H1 (cell line): Measurements from ENCODE around the gene OR56A1. TPM values are rescaled to one million over a fixed set of nuclear protein-coding genes. Genes with fewer than 3 reads are reported as not detected.

Experiments used
- CTCF ChIA-PET: fragments of 300-600 bp; sonication (Branson Sonifier 250); formaldehyde crosslinking; loops from one replicate; lab custom pipeline; 2021; ENCODE audit not compliant: partially characterized antibody; lab: Charles Lee
- POLR2A ChIA-PET: fragments of 300-600 bp; sonication (Branson Sonifier 250); formaldehyde crosslinking; loops from one replicate; lab custom pipeline; 2021; ENCODE audit warnings: inconsistent platforms; ENCODE audit not compliant: partially characterized antibody; lab: Charles Lee
- DNase-seq, 2 experiments: peaks; one replicate each; pipeline versions ENCODE4 v3.0.0 to v3.0.0-alpha.2; 2010 to 2022; ENCODE audit warnings: low spot score in 2 of 2, low read depth in 1 of 2, mixed read lengths in 1 of 2
- FAIRE-seq: peaks from 2 replicates; lab custom pipeline; 2011; peaks lifted over from hg19 to GRCh38; lab: Jason Lieb, UNC
- H2AFZ ChIP-seq: 2 replicates; pipeline ENCODE4 v1.8.1; 2012; ENCODE audit warnings: low read length, inconsistent platforms
- H2AK5ac ChIP-seq: 2 replicates; pipeline ENCODE4 v1.6.1; 2013; ENCODE audit warnings: low read depth, low read length
- H2BK120ac ChIP-seq: replicated peaks from 2 replicates; pipeline ENCODE3; 2013; ENCODE audit warnings: low read depth, low read length, inconsistent platforms
- H2BK12ac ChIP-seq: 2 replicates; pipeline ENCODE4 v1.6.1; 2013; ENCODE audit warnings: low read depth, low read length
- H2BK15ac ChIP-seq: 2 replicates; pipeline ENCODE4 v1.6.1; 2013; ENCODE audit warnings: low read length
- H2BK20ac ChIP-seq: 2 replicates; pipeline ENCODE4 v1.6.1; 2013; ENCODE audit warnings: low read length
- H2BK5ac ChIP-seq: 2 replicates; pipeline ENCODE4 v1.6.1; 2013; ENCODE audit warnings: low read depth, low read length
- H3K14ac ChIP-seq: 2 replicates; pipeline ENCODE4 v1.6.1; 2013; ENCODE audit warnings: inconsistent platforms; ENCODE audit not compliant: insufficient read length
- H3K18ac ChIP-seq: 2 replicates; pipeline ENCODE4 v1.6.1; 2013; ENCODE audit warnings: low read length; ENCODE audit errors: extremely low read depth
- H3K23ac ChIP-seq: 2 replicates; pipeline ENCODE4 v1.6.1; 2013; ENCODE audit warnings: inconsistent platforms; ENCODE audit not compliant: insufficient read length
- H3K23me2 ChIP-seq: 2 replicates; pipeline ENCODE4 v1.6.1; 2013; ENCODE audit warnings: low read depth, low read length
- H3K27ac ChIP-seq: 2 replicates; pipeline ENCODE4 v1.6.1; 2011; ENCODE audit warnings: low read depth, low read length, inconsistent platforms
- H3K27me3 ChIP-seq, 4 experiments: replicated peaks in 1 of 4; 1 replicate in 1 of 4; 2 replicates in 3 of 4; pipeline versions ENCODE4 v1.6.1 to v1.8.1; 2011 to 2013; ENCODE audit warnings: low read length in 3 of 4, mild to moderate bottlenecking in 3 of 4, inconsistent platforms in 2 of 4, mixed read lengths in 2 of 4, moderate library complexity in 1 of 4; ENCODE audit not compliant: control insufficient read depth in 3 of 4, insufficient read depth in 3 of 4; ENCODE audit errors: extremely low read depth in 1 of 4
- H3K36me3 ChIP-seq, 4 experiments: 2 replicates each; pipeline versions ENCODE4 v1.6.1 to v1.8.1; 2011 to 2013; ENCODE audit warnings: mild to moderate bottlenecking in 4 of 4, low read length in 3 of 4, moderate library complexity in 2 of 4, control low read depth in 1 of 4, inconsistent platforms in 1 of 4; ENCODE audit not compliant: insufficient read depth in 4 of 4, control insufficient read depth in 2 of 4
- H3K4ac ChIP-seq: replicated peaks from 2 replicates; pipeline ENCODE3; 2013; ENCODE audit warnings: low read length, low read depth, mixed read lengths, inconsistent platforms; ENCODE audit not compliant: insufficient read length
- H3K4me1 ChIP-seq, 4 experiments: replicated peaks in 1 of 4; 1 replicate in 1 of 4; 2 replicates in 3 of 4; pipeline versions ENCODE4 v1.6.1 to v1.8.1; 2011 to 2013; ENCODE audit warnings: low read length in 3 of 4, inconsistent platforms in 2 of 4, mixed read lengths in 1 of 4; ENCODE audit not compliant: insufficient read depth in 4 of 4, control insufficient read depth in 3 of 4
- H3K4me2 ChIP-seq, 2 experiments: 2 replicates each; pipeline versions ENCODE4 v1.6.1 to v1.8.1; 2011 to 2013; ENCODE audit warnings: low read depth in 2 of 2, low read length in 2 of 2, control low read depth in 1 of 2, inconsistent platforms in 1 of 2, mild to moderate bottlenecking in 1 of 2; ENCODE audit not compliant: insufficient read depth in 1 of 2
- H3K4me3 ChIP-seq, 4 experiments: fragments of 200-600, 300-600 bp in 1 of 4; sonication (generic), shearing (Covaris generic), sonication (Bioruptor Twin) in 1 of 4; 2 replicates each; pipeline versions ENCODE4 v1.5.1 to v1.8.1; 2011 to 2016; ENCODE audit warnings: low read length in 4 of 4, low read depth in 3 of 4, control low read depth in 2 of 4, inconsistent platforms in 2 of 4, mild to moderate bottlenecking in 2 of 4, mixed read lengths in 1 of 4, moderate library complexity in 1 of 4; ENCODE audit not compliant: insufficient read depth in 2 of 4; ENCODE audit errors: extremely low read depth in 1 of 4
- H3K56ac ChIP-seq: replicated peaks from 2 replicates; pipeline ENCODE3; 2013; ENCODE audit warnings: low read depth, mild to moderate bottlenecking, mixed read lengths, low read length, inconsistent platforms; ENCODE audit not compliant: insufficient read length
- H3K79me1 ChIP-seq: 2 replicates; pipeline ENCODE4 v1.6.1; 2013; ENCODE audit warnings: low read depth, low read length, control low read depth
- H3K79me2 ChIP-seq, 2 experiments: 2 replicates each; pipeline versions ENCODE4 v1.6.1 to v1.8.1; 2012 to 2013; ENCODE audit warnings: low read length in 2 of 2, mild to moderate bottlenecking in 2 of 2, inconsistent platforms in 1 of 2; ENCODE audit not compliant: insufficient read depth in 2 of 2, control insufficient read depth in 1 of 2
- H3K9ac ChIP-seq, 4 experiments: replicated peaks in 1 of 4; 1 replicate in 1 of 4; 2 replicates in 3 of 4; pipeline versions ENCODE4 v1.6.1 to v1.8.1; 2011 to 2013; ENCODE audit warnings: low read depth in 3 of 4, low read length in 3 of 4, control low read depth in 2 of 4, mild to moderate bottlenecking in 2 of 4, moderate library complexity in 2 of 4, inconsistent platforms in 1 of 4; ENCODE audit errors: extremely low read depth in 1 of 4
- H3K9me3 ChIP-seq, 2 experiments: 2 replicates each; pipeline versions ENCODE4 v1.6.1 to v1.8.1; 2012 to 2013; ENCODE audit warnings: mild to moderate bottlenecking in 2 of 2, moderate library complexity in 2 of 2, control low read depth in 1 of 2, inconsistent platforms in 1 of 2, low read depth in 1 of 2, low read length in 1 of 2, mixed read lengths in 1 of 2; ENCODE audit not compliant: insufficient read depth in 2 of 2
- H4K20me1 ChIP-seq, 2 experiments: replicated peaks in 1 of 2; 2 replicates each; pipeline versions ENCODE3 to v1.8.1; 2011 to 2013; ENCODE audit warnings: inconsistent platforms in 2 of 2, low read length in 2 of 2, mild to moderate bottlenecking in 1 of 2; ENCODE audit not compliant: insufficient read depth in 2 of 2, control insufficient read depth in 1 of 2
- H4K5ac ChIP-seq: 2 replicates; pipeline ENCODE4 v1.6.1; 2013; ENCODE audit warnings: low read length, low read depth, mixed read lengths, inconsistent platforms; ENCODE audit not compliant: insufficient read length
- H4K8ac ChIP-seq: 2 replicates; pipeline ENCODE4 v1.8.0; 2013; ENCODE audit warnings: mild to moderate bottlenecking, moderate library complexity, low read length, inconsistent platforms; ENCODE audit not compliant: insufficient read depth; ENCODE audit errors: extremely low read depth
- H4K91ac ChIP-seq: replicated peaks from 2 replicates; pipeline ENCODE3; 2013; ENCODE audit warnings: low read length, mixed read lengths, inconsistent platforms; ENCODE audit not compliant: insufficient read length
- BACH1 ChIP-seq: IDR thresholded peaks from 2 replicates; pipeline ENCODE4 v1.6.1; 2012; ENCODE audit warnings: low read length, improper control_type of control experiment
- CBX5 ChIP-seq: fragments of 300-800, 300-1000 bp; sonication (generic); IDR thresholded peaks from 2 replicates; pipeline ENCODE4 v1.7.1; 2016; ENCODE audit warnings: antibody characterized with exemption, low read length, low read depth
- GTF2F1 ChIP-seq: IDR thresholded peaks from 2 replicates; pipeline ENCODE4 v1.6.1; 2012; ENCODE audit warnings: low read depth, low read length, improper control_type of control experiment, borderline replicate concordance
- KDM4A ChIP-seq: IDR thresholded peaks from one replicate; pipeline ENCODE4 v1.7.1; 2012; ENCODE audit warnings: low read depth, mild to moderate bottlenecking, moderate library complexity, low read length, inconsistent platforms; ENCODE audit not compliant: severe bottlenecking
- RBBP5 ChIP-seq: IDR thresholded peaks from 2 replicates; pipeline ENCODE4 v1.7.1; 2012; ENCODE audit warnings: low read depth, mild to moderate bottlenecking, inconsistent platforms, low read length, moderate library complexity, borderline replicate concordance
- RXRA ChIP-seq: IDR thresholded peaks from 2 replicates; pipeline ENCODE4 v1.6.1; 2011; ENCODE audit warnings: low read depth, mild to moderate bottlenecking, low read length, moderate library complexity; ENCODE audit not compliant: insufficient read depth
- SP2 ChIP-seq: IDR thresholded peaks from 2 replicates; pipeline ENCODE4 v1.6.1; 2012; ENCODE audit warnings: mild to moderate bottlenecking, low read length, inconsistent platforms
- SP4 ChIP-seq: IDR thresholded peaks from 2 replicates; pipeline ENCODE4 v1.6.1; 2012; ENCODE audit warnings: low read length, inconsistent platforms
- TCF12 ChIP-seq: IDR thresholded peaks from 2 replicates; pipeline ENCODE4 v1.6.1; 2011; ENCODE audit warnings: low read depth, mild to moderate bottlenecking, low read length
- TEAD4 ChIP-seq: IDR thresholded peaks from 2 replicates; pipeline ENCODE4 v1.6.1; 2012; ENCODE audit warnings: low read depth, low read length, inconsistent platforms, mixed read lengths
- YY1 ChIP-seq: IDR thresholded peaks from 2 replicates; pipeline ENCODE4 v1.6.1; 2011; ENCODE audit warnings: low read depth, mild to moderate bottlenecking, low read length
- WGBS, 2 experiments: shearing (Covaris generic) in 1 of 2; methylation state at CpG; one replicate each; pipeline versions ENCODE4 v1.1.6 to v1.1.7; 2013 to 2015; ENCODE audit warnings: low lambda C conversion rate in 2 of 2, mixed read lengths in 2 of 2, inconsistent platforms in 1 of 2, low coverage in 1 of 2, missing lambda C conversion rate in 1 of 2; ENCODE audit not compliant: insufficient replicate concordance in 2 of 2, insufficient coverage in 1 of 2, insufficient read length in 1 of 2; ENCODE audit errors: extremely low coverage in 1 of 2, missing lambda C conversion rate in 1 of 2; 5-methylcytosine and 5-hydroxymethylcytosine counted together
- polyA plus RNA-seq, 7 experiments: library from polyadenylated mRNA; depleted of rRNA in 3 of 7; stranded (reverse) in 5 of 7; unstranded in 2 of 7; fragments of >200 nt in 5 of 7; fragments of 200-250 nt in 2 of 7; gene quantifications; 1 replicate in 5 of 7; 2 replicates in 1 of 7; 4 replicates in 1 of 7; pipeline versions ENCODE4 v1.2.1 to v1.2.3, GENCODE V29; 2011 to 2013; ENCODE audit warnings: missing spikeins in 2 of 7, mixed read lengths in 2 of 7
- total RNA-seq: library from RNA; stranded (reverse); fragmentation: NEBNext Ultra II Directional; extraction: Animal tissue kit (Norgen Biotek cat#: 25700); gene quantifications from 2 replicates; pipeline ENCODE4 v1.2.1, GENCODE V29; 2021
- TF ChIP-seq, protein P1 (sequence below): IDR thresholded peaks from 2 replicates; pipeline ENCODE4 v1.6.1; 2011; ENCODE audit warnings: low read length, improper control_type of control experiment
- TF ChIP-seq, protein P2 (sequence below): IDR thresholded peaks from 2 replicates; pipeline ENCODE4 v1.6.1; 2012; ENCODE audit warnings: inconsistent platforms

The OR56A1 gene
- total and polyA plus RNA-seq, 2 of the 8 experiments (the other 6 are each of a cell fraction or from before 2014, with no cell fraction given), result 0.02 to 0.09 TPM

DNA sequence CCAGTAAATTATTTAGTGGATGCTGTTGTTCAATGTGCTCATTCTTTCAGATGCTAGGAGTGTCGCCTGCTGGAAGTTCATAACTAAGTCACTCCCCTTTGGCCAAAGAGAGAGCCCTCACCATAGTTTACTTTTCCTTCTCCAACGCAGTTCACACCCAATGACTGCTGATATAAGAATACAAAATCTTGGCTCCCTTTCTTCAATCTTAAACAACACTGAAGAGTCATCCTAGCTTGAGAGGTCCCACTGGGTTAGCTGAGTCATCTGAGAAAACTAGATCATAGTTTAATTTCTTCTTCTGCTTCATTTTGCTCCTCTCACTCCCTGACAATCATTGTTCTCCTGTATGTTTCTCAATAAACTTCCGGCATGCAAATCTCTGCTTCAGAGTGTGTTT lies 38.4 kb downstream of the OR56A1 start:
- 91% methylated on average over 3 of the region's 3 CpGs; no CpG with 5 or more reads in 1 of the 2 experiments for WGBS, 2 experiments
- POLR2A ChIA-PET, result interaction anchor here (0.6 kb wide), 1 partner anchor 245 kb away, joined by 3 read pairs; no protein-coding TSS in a partner anchor
- Histone ChIP-seq H3K56ac (no peak overlapping the region), H3K36me3 (no peaks in the 10 kb centered on the region), H3K27me3 (no peaks in the 10 kb centered on the region), H3K79me2 (no peaks in the 10 kb centered on the region), H2BK120ac (no peak overlapping the region), H3K79me1 (no peaks in the 10 kb centered on the region), H3K4me3 (no peak overlapping the region), H3K4me2 (no peak overlapping the region), H3K4ac (no peak overlapping the region), H3K18ac (no peak overlapping the region), H2BK15ac (no peak overlapping the region), H4K5ac (no peak overlapping the region), H3K9me3 (no peaks in the 10 kb centered on the region; a peak in 1 of 4 replicates), H3K23me2 (no peaks in the 10 kb centered on the region), H2BK20ac (no peak overlapping the region), H4K91ac (no peak overlapping the region), H3K23ac (no peak overlapping the region), H2AFZ (no peak overlapping the region; the same call in 1 of the 2 replicates), H2AK5ac (no peak overlapping the region), H3K9ac (no peak overlapping the region), H3K14ac (no peak overlapping the region), H3K27ac (no peak overlapping the region), H4K8ac (no peak overlapping the region), H2BK5ac (no peak overlapping the region), H4K20me1 (no peaks in the 10 kb centered on the region), H2BK12ac (no peak overlapping the region), H3K4me1 (no peaks in the 10 kb centered on the region)
- TF ChIP-seq SP2 (no peak), SP4 (no peak), CBX5 (no peak), GTF2F1 (no peak), RXRA (no peak), RBBP5 (no peak), TCF12 (no peak), YY1 (no peak), KDM4A (no peak), TEAD4 (no peak), BACH1 (no peak)
- TF ChIP-seq, protein P1, sequence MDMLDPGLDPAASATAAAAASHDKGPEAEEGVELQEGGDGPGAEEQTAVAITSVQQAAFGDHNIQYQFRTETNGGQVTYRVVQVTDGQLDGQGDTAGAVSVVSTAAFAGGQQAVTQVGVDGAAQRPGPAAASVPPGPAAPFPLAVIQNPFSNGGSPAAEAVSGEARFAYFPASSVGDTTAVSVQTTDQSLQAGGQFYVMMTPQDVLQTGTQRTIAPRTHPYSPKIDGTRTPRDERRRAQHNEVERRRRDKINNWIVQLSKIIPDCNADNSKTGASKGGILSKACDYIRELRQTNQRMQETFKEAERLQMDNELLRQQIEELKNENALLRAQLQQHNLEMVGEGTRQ, result no peak
- TF ChIP-seq, protein P2, sequence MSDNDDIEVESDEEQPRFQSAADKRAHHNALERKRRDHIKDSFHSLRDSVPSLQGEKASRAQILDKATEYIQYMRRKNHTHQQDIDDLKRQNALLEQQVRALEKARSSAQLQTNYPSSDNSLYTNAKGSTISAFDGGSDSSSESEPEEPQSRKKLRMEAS, result no peak
- FAIRE-seq (no peak), DNase-seq (no peak)
- CTCF ChIA-PET, result interaction anchor here (0.6 to 3.0 kb wide), 36 partner anchors 8 to 825 kb away, joined by 3 to 21 read pairs (median 3); partner anchors contain the start of genes FHIP1B, OR56A1 and OR56A5
